HEK293T (cell line): Measurements from ENCODE around the gene FHOD3.

Source experiments
- ARNT ChIP-seq: fragments of 450-650 bp; IDR thresholded peaks from 2 replicates; pipeline ENCODE4 v1.6.1; 2017; ENCODE audit warnings: mild to moderate bottlenecking
- BHLHE40 ChIP-seq: fragments of 450-650 bp; IDR thresholded peaks from 2 replicates; pipeline ENCODE4 v1.6.1; 2016; ENCODE audit warnings: mild to moderate bottlenecking, moderate library complexity, borderline replicate concordance
- ELF4 ChIP-seq: fragments of 450-650 bp; IDR thresholded peaks from 2 replicates; pipeline ENCODE4 v1.6.1; 2017; ENCODE audit warnings: antibody characterized with exemption
- FOXK2 ChIP-seq: fragments of 450-650 bp; IDR thresholded peaks from 2 replicates; pipeline ENCODE4 v1.6.1; 2016; ENCODE audit warnings: mild to moderate bottlenecking
- FOXM1 ChIP-seq: fragments of 450-650 bp; IDR thresholded peaks from 2 replicates; pipeline ENCODE4 v1.6.1; 2017; ENCODE audit warnings: mild to moderate bottlenecking, borderline replicate concordance
- LEF1 ChIP-seq: fragments of 450-650 bp; IDR thresholded peaks from 2 replicates; pipeline ENCODE4 v1.6.1; 2017; ENCODE audit warnings: mild to moderate bottlenecking, borderline replicate concordance
- NFRKB ChIP-seq: fragments of 450-650 bp; IDR thresholded peaks from 2 replicates; pipeline ENCODE4 v1.6.1; 2016; ENCODE audit warnings: mild to moderate bottlenecking, moderate library complexity
- SP1 ChIP-seq: fragments of 450-650 bp; IDR thresholded peaks from 2 replicates; pipeline ENCODE4 v1.6.1; 2017
- SUZ12 ChIP-seq: fragments of 450-650 bp; IDR thresholded peaks from 2 replicates; pipeline ENCODE4 v1.6.1; 2016; ENCODE audit warnings: mild to moderate bottlenecking

GRCh38 chr18:36458306-36458705 is 160.8 kb downstream of the FHOD3 start:
- no peak for TF ChIP-seq BHLHE40
- TF ChIP-seq FOXM1 = no peak
- TF ChIP-seq ARNT = no peak
- TF ChIP-seq NFRKB = no peak
- TF ChIP-seq LEF1 = no peak
- TF ChIP-seq SUZ12 = no peak
- TF ChIP-seq SP1 = no peak
- TF ChIP-seq ELF4 = no peak
- TF ChIP-seq FOXK2 = no peak
